ENCODE results near the gene C2CD4C.
"Not testable (repeated sequence)": the region's sequence is repeated elsewhere in the genome, so short reads cannot be mapped to it uniquely, and the experiment has no call there.

Gene C2CD4C

DNA sequence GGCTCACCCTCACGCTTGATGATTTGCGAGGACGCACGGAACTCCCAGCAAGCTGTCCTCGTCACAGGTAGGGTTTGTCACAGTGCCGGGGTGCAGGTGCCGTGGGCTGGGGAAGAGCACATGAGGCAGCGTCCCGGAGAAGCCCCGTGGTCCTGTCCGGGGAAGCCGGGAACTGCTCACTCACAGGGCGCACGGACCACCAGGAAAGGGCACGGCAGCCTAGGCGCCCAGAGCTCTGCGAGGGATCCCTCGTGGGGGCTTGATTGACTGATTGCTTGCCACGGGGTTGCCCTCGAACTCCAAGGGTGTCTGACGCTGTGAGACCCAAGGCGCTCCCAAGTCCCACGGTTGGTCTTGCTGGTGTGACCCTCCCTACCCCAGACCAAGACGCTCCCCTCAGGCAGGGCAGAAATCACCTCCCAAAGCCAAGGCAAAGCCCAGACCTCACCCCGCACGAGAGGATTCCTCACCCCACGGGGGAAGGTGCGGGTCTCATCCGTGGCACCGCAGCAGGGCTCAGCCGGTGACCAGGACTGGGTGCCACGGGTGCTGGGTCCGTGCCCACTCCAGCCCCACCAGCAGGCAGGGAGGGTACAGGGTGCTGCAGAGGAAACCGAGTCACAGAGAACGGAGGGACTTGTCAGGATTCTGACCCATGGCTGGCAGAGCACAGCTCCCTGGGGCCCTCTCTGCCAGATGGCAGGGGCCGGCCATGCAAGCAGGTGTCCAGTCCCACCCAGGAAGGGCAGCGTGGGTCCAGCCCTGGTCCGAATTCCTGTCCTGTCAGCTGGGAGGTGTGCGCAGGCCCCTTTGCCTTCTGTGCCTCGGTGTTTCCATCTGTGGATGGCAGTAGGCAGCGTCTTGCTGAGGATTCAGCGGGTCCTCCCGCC, 7.7 kb downstream of the C2CD4C start:
- no peak for DNase-seq (ENCODE audit: low read depth in 2 of 2)

DNA sequence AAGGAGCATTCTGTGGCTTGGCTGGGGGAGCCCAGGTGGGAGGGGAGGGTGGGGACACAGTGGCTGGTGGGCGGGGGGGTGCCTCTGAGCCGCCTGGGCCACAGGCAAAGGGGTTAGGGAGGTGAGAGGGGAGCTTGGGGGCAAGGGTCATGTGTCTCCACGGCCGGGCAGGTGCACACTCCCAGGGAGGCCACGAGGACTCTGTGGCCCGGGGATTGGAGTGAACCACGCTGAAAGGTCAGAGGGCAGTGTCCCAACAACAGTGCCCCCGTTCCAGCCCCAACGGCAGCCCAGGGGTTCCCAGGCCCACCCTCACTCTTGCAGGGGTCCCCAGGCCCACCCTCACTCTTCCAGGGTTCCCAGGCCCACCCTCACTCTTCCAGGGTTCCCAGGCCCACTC, 9.6 kb downstream of the C2CD4C start:
- DNase-seq (ENCODE audit: low read depth in 2 of 2), result no peak

- no peak for DNase-seq (ENCODE audit: low read depth in 2 of 2)
These were observed 10.2 kb downstream of the C2CD4C start for GRCh38 chr19:398719-399118.

DNA sequence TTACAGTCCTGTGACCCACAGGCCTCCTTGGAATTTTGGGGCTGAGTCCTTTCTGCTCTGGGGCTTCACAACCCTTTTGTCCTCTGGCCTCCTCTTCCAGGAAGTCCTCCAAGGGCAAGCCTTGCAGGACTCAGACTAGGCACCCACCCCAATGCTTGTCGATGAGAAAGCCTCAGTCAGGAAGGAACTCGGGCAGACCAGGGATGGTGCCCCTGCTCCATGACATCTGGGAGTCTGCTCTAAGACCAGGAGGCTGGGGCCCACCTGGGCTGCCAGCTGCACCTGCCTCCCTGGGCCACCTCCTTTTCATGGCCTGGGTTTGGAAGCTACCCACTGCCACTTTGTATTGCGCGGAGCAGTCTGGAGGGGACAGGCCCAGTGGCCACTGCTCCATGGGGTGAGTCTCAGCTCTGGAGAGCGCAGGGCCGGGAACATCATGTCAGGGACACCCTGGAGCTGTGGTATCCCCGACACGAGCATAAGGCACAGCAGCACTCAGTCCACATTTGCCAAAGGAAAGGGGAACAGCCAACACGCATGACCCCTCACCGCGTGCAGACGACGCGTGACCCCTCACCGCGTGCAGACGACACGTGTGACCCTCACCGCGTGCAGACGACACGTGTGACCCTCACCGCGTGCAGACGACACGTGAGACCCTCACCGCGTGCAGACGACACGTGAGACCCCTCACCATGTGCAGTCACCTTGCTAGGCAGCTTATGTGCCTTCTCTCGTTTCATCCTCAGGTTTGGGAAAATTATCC, 10.8 kb downstream of the C2CD4C start:
- no peak for DNase-seq (ENCODE audit: low read depth in 2 of 2)

- no peak for DNase-seq (ENCODE audit: low read depth in 2 of 2)
These were observed 11.6 kb downstream of the C2CD4C start for GRCh38 chr19:397321-397720.

GRCh38 chr19:395467-395866, 13.5 kb downstream of the C2CD4C start:
- no peak for DNase-seq (ENCODE audit: low read depth in 2 of 2)

- not testable (repeated sequence) for DNase-seq (ENCODE audit: low read depth in 2 of 2)
These were observed 14.1 kb downstream of the C2CD4C start for GRCh38 chr19:394857-395256.

GRCh38 chr19:393560-393959, 15.4 kb downstream of the C2CD4C start:
- DNase-seq (ENCODE audit: low read depth in 2 of 2), result not testable (repeated sequence)

GRCh38 chr19:392375-392970, 16.5 kb downstream of the C2CD4C start:
- DNase-seq (ENCODE audit: low read depth in 2 of 2), result no peak

DNA sequence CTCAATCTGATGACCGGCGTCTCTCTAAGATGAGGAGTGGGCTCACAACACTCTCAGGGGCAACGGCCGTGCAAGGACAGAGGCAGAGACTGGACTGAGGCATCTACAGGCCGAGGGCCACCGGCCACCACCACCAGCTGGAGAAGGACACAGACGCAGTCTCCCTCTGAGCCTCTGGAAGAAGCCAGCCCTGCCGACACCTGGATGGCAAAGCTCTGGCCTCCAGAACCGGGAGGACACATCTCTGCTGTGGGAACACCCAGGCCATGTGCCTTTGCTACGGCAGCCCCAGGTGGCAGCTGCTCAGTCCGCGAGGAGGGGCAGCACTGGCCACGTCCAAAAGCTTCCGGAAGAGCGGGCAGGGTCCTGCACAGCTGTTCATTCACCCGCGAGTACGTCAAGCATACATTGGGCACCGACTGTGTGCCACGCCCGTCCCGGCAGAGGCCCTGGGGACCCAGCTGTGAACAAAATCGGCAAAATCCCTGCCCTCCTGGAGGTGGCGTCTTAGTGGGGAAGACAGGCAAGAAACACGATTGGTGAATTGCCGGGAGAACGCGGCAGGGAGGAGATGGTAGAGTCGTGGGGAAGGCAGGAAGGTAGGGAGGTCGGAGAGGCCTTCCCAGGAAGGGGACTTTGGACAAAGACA, 17.1 kb downstream of the C2CD4C start:
- DNase-seq (ENCODE audit: low read depth in 2 of 2), result no peak

GRCh38 chr19:391207-391557, 17.8 kb downstream of the C2CD4C start:
- no peak for DNase-seq (ENCODE audit: low read depth in 2 of 2)

GRCh38 chr19:390386-391206, 18.4 kb downstream of the C2CD4C start:
- no peak for DNase-seq (ENCODE audit: low read depth in 2 of 2)

GRCh38 chr19:389935-390289, 19.0 kb downstream of the C2CD4C start:
- no peak for DNase-seq (ENCODE audit: low read depth in 2 of 2)

DNA sequence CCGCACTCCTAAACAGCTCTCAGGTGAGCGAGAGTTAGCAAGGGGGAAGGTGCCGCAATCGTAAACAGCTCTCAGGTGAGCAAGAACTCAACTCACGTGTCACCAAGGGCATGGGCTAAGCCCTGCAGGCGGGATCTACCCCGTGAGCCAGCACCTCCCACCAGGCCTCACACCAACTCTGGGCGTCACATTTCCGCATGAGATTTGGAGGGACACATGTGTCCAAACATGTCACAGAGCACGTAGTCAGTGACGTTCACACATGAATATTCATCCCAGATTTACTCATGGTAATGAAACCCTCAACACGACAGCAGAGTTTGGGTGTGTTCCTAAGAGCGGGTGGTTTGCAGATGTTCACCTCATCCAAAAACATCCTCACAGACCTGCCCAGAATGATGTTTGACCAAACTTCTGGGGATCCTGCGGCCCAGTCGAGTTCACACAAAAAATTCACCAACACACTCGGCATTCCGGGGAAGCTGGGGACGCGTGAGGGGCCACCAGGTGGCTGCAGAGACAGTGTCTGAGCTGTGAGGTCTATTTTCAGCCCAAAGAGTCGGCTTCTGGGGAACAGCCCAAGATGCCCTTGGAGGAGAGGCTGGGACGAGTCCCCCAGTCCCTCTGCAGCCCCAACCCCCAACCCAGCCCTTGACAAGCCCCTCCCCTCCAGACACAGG, 19.6 kb downstream of the C2CD4C start:
- DNase-seq (ENCODE audit: low read depth in 2 of 2), result no peak

DNA sequence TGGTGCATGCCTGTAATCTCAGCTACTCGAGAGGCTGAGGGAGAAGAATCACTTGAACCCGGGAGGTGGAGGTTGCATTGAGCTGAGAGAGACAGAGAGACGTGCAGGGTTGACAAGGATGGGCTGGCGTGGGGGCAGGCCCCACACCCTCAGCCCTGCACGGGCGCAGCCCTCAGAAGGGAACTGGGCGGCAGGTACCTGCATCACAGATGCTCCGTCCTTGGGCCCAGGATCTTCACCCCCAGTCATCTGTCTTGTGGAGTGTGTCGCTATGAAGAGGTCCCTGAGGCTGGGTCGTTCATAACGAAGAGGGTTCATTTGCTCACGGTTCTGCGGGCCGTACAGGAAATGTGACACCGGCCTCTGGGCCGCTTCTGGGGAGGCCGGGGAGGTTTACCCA, 20.3 kb downstream of the C2CD4C start:
- DNase-seq (ENCODE audit: low read depth in 2 of 2), result no peak

- DNase-seq (ENCODE audit: low read depth in 2 of 2), result no peak
These were observed 21.2 kb downstream of the C2CD4C start for GRCh38 chr19:387777-388176.

DNA sequence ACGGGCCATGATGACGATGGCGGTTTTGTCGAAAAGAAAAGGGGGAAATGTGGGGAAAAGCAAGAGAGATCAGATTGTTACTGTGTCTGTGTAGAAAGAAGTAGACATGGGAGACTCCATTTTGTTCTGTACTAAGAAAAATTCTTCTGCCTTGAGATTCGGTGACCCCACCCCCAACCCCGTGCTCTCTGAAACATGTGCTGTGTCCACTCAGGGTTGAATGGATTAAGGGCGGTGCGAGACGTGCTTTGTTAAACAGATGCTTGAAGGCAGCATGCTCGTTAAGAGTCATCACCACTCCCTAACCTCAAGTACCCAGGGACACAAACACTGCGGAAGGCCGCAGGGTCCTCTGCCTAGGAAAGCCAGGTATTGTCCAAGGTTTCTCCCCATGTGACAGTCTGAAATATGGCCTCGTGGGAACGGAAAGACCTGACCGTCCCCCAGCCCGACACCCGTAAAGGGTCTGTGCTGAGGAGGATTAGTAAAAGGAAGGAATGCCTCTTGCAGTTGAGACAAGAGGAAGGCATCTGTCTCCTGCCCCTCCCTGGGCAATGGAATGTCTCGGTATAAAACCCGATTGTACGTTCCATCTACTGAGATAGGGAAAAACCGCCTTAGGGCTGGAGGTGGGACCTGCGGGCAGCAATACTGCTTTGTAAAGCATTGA, 22.2 kb downstream of the C2CD4C start:
- DNase-seq (ENCODE audit: low read depth in 2 of 2), result not testable (repeated sequence)

GRCh38 chr19:386189-386588, 22.8 kb downstream of the C2CD4C start:
- not testable (repeated sequence) for DNase-seq (ENCODE audit: low read depth in 2 of 2)

GRCh38 chr19:384799-385169, 24.2 kb downstream of the C2CD4C start:
- no peak for DNase-seq (ENCODE audit: low read depth in 2 of 2)

Data from fibroblast of skin of left biceps (primary cell).